ENCODE results near the gene KCNB1.

Gene KCNB1

DNA sequence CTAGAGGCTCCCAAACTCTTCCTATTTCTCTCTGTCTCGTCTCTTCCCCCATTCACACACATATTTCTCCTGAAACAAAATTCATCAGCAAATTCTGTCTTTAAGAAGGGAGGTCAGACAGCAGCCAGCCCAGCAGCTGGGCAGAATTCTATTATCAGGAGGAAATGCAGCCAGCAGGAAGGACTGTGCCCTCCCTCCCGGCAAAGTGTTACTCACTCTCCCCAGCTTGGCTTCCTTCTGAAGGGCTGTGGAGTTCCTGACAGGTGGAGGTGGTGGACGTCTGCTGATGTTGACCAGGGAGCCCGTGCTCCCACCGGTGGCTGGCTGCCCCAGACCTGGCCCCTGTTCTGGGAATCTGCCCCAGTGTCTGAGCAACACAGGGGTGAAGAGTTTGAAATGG, 37.3 kb downstream of the KCNB1 start:
- DNase-seq (ENCODE audit: low read depth): no peak
- H3K4me3 ChIP-seq (ENCODE audit: low read depth, low read length): no peak overlapping the region
- TF ChIP-seq, protein P1, sequence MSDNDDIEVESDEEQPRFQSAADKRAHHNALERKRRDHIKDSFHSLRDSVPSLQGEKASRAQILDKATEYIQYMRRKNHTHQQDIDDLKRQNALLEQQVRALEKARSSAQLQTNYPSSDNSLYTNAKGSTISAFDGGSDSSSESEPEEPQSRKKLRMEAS (IDR thresholded peaks at IDR 0.05; ENCODE audit: low read depth, low read length): no peak
- TF ChIP-seq CTCF (IDR thresholded peaks at IDR 0.05; ENCODE audit: low read depth, low read length): no peak
- no peak for TF ChIP-seq POLR2A (IDR thresholded peaks at IDR 0.05; ENCODE audit: extremely low read depth, insufficient read length)
- no peak for TF ChIP-seq MYC (IDR thresholded peaks at IDR 0.05; ENCODE audit: low read depth, low read length)

DNA sequence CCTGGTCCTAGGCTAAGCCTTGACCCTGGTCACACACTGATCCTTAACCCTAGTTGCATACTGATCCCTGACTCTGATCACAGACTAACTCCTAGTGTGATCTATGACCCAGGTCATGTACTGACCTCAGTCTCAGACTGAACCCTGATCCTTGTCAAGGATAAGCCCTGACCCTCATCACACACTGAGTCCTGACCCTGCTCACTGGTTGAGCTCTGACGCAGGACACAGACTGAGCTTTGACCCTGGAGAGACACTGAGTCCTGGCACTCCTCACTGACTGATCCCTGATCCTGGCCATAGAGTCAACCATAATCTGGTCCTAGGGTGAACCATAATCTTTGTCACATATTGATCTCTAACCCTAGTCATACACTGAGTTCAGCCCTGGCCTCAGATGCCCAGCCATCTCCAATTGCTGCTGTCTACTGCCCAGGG, 37.9 kb downstream of the KCNB1 start:
- TF ChIP-seq CTCF (IDR thresholded peaks at IDR 0.05; ENCODE audit: low read depth, low read length): no peak
- TF ChIP-seq, protein P1 (IDR thresholded peaks at IDR 0.05; ENCODE audit: low read depth, low read length): no peak
- no peak for TF ChIP-seq MYC (IDR thresholded peaks at IDR 0.05; ENCODE audit: low read depth, low read length)
- TF ChIP-seq POLR2A (IDR thresholded peaks at IDR 0.05; ENCODE audit: extremely low read depth, insufficient read length): no peak
- H3K4me3 ChIP-seq (ENCODE audit: low read depth, low read length): no peak overlapping the region
- DNase-seq (ENCODE audit: low read depth): no peak

DNA sequence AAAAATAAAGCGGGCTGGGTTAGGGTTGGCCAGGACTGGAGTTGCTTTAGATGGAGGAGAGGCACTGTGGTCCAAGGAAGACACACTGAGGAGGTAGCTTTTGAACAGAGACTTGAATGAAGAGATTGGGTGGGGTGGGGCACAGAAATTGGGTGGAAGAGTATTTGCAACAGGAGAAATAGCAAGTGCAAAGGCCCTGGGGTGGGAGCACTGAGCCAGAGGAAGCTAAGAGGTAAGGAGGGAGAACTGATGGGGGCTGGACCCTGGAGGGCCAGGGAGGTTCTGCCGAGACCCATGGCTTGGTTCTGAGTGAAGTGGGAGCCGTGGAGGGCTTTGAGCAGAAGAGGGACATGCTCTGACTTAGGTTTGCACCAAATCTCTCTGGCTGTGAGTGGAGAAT, 45.4 kb downstream of the KCNB1 start:
- no peak overlapping the region for H3K4me3 ChIP-seq (ENCODE audit: low read depth, low read length)
- TF ChIP-seq POLR2A (IDR thresholded peaks at IDR 0.05; ENCODE audit: extremely low read depth, insufficient read length) (no peak), MYC (IDR thresholded peaks at IDR 0.05; ENCODE audit: low read depth, low read length) (no peak), CTCF (IDR thresholded peaks at IDR 0.05; ENCODE audit: low read depth, low read length) (no peak)
- TF ChIP-seq, protein P1 (IDR thresholded peaks at IDR 0.05; ENCODE audit: low read depth, low read length): no peak
- no peak for DNase-seq (ENCODE audit: low read depth)

DNA sequence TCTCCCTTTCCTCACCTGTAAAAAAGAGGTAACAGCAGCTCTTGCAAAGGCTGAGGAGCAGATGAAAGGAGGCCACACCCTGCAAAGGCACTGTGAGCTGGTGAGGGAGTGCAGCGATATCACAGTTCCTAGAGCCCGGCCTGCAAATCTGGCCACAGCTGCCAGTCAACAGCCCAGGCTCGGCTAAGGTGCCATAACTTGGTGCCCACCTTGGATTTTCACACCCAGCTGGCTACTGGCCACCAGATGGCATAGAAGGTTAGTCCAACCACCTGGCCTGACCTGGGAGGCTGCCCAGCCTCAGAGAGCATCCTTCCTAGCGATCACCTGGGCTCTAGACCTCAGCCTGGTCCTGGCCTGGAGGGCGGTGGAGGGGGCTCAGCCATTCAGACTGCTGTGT, 46.8 kb downstream of the KCNB1 start:
- no peak for TF ChIP-seq POLR2A (IDR thresholded peaks at IDR 0.05; ENCODE audit: extremely low read depth, insufficient read length)
- no peak for TF ChIP-seq MYC (IDR thresholded peaks at IDR 0.05; ENCODE audit: low read depth, low read length)
- TF ChIP-seq, protein P1 (IDR thresholded peaks at IDR 0.05; ENCODE audit: low read depth, low read length): no peak
- no peak for TF ChIP-seq CTCF (IDR thresholded peaks at IDR 0.05; ENCODE audit: low read depth, low read length)
- H3K4me3 ChIP-seq (ENCODE audit: low read depth, low read length): no peak overlapping the region
- no peak for DNase-seq (ENCODE audit: low read depth)

DNA sequence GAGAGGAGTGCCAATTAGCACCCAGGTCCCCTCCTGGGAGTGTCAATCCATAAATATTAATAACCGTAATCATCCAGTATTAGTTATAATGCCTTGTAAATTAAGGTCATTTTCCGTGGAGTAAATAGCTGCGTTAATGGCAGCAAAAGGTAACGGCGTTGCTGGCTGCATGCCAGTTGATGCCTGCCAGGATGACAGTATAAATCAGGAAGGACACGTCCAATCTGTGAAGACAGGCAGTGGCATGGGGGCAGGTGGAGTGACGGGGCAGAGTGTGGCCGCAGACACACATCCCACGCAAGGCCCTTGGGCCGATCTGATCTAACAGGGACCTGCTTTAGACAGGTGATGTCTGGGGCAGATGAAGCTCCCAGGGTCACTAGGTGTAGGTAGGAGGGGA, 49.1 kb downstream of the KCNB1 start:
- no peak for DNase-seq (ENCODE audit: low read depth)
- H3K4me3 ChIP-seq (ENCODE audit: low read depth, low read length): no peak overlapping the region
- TF ChIP-seq, protein P1 (IDR thresholded peaks at IDR 0.05; ENCODE audit: low read depth, low read length): no peak
- TF ChIP-seq CTCF (IDR thresholded peaks at IDR 0.05; ENCODE audit: low read depth, low read length) (no peak), MYC (IDR thresholded peaks at IDR 0.05; ENCODE audit: low read depth, low read length) (no peak), POLR2A (IDR thresholded peaks at IDR 0.05; ENCODE audit: extremely low read depth, insufficient read length) (no peak)

GRCh38 chr20:49432550-49432949, 49.9 kb downstream of the KCNB1 start:
- no peak overlapping the region for H3K4me3 ChIP-seq (ENCODE audit: low read depth, low read length)
- TF ChIP-seq, protein P1 (IDR thresholded peaks at IDR 0.05; ENCODE audit: low read depth, low read length): no peak
- no peak for TF ChIP-seq CTCF (IDR thresholded peaks at IDR 0.05; ENCODE audit: low read depth, low read length)
- TF ChIP-seq POLR2A (IDR thresholded peaks at IDR 0.05; ENCODE audit: extremely low read depth, insufficient read length): no peak
- TF ChIP-seq MYC (IDR thresholded peaks at IDR 0.05; ENCODE audit: low read depth, low read length): no peak
- DNase-seq (ENCODE audit: low read depth): no peak

All from NB4 (cell line).